HG02973 (cell line): ENCODE data around the gene MICAL1.

Source experiments
- ATAC-seq: cut with Tn5 transposase; IDR thresholded peaks from one replicate; pipeline ENCODE4 v1.9.1; 2021; ENCODE audit warnings: moderate library complexity; ENCODE audit not compliant: unreplicated experiment

MICAL1 gene

DNA sequence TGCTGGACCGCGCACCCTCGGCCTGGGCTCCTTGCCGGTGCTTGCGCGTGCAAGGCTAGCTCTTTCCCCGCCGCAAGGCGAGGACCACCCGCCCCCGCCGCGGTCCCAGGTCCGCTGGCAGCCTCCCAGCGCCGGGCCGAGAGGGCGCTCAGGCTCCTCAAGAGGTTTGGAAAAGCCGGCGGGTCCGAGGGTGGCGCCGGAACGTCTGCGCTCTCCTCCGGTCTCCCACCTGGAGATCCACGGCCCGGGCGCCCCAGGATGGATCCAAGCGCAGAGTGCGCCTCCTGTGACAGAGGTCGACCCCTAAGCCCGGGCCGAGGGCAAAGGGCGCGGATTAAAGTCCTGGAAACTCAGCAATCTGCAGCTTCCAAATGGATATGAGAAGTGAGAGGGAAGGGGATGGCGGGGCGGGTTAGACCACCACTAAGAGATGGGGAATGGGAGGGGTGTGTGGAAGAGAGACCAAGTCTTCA, 575 bp upstream of the MICAL1 start:
- ATAC-seq = peak; percentile 3

DNA sequence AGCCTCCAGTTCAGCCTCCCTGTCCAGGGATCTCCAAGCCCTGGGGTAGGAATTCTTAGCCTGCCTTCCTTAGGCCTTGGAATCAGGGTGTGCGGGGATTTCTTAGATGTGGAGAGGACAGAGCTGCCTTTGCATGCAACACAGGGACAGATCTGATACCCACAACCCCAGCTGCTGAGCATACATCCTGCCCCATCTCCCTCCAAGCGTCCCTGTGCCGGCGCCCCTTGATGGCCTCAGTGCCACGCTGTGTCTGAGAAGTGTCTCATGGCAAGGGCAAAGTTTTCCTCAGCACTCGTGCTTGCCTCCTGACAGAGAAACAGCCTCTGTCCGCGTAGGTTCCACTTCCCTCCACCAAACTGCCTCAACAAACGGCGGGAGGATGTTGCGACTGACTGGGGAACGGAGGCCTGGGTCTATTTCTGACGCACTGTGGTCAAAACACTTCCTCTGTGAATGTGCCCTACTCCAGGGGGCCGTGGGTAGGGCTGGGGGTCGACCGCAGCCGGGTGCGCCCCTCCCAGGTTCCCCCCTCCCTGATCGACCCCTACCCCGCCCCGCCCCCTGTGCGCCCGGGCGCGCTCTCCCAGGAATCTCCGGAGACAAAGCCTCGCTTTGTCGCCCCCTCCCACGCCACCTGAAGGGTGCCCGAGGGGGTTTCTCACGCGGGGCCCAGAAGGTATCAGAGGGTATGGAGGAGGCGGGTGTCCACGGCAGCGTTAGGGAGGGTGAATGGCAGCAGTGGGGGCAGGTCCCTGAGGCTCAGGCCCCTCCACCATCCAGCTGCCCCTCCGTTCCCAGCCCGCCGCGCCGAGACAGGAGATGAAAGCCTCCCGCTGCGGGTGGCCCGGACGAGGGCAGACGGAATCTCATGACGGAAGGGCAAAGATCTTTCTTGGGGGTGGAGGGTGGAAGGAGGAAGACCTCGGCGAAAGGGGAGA, 806 bp downstream of the MICAL1 start:
- ATAC-seq = peak; percentile 24

DNA sequence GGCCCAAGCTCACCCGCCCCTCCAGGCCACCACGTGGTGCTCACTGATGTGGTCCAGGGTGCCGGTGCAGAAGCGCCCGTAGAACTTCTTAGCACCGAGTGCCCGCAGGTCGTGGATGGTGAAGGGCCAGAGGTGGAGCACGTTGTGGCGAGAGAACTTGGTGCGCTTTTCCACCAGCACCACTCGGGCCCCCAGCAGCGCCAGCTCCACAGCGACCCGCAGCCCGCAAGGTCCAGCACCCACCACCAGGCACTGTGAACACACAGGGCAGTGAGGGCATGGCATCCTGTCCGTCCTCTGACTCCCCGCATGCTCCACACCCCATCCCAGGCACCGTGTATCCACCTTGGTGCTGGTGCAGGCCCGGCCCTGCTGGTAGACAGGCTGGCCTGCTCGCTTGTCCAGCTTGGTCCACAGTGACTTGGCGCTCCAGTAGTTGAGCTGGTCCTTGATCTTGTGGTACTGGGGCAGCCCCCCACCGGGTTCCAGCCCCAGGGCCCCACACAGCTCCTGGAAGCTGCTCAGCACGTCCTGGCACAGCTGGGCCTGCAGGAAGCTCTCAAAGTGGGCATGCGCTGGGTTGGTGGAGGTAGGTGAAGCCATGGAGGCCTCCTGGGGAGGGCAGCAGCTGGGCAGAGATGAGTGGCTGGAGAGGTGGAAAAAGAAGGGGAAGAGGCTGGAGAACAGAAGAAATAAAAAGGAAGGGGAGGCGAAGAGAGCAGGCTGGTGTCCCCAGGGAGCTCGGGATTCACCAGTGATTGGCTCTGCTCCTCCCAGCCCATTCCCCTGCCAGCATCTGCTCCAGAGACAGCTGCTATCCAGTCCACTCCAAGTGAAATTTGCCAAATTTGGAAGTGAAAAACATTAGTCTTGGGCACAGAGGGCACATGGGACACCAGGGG, 1.7 kb downstream of the MICAL1 start:
- no peak for ATAC-seq

GRCh38 chr6:109453156-109453555, 2.4 kb downstream of the MICAL1 start:
- ATAC-seq = no peak

GRCh38 chr6:109452181-109452580, 3.4 kb downstream of the MICAL1 start:
- no peak for ATAC-seq

GRCh38 chr6:109451376-109451775, 4.2 kb downstream of the MICAL1 start:
- no peak for ATAC-seq

DNA sequence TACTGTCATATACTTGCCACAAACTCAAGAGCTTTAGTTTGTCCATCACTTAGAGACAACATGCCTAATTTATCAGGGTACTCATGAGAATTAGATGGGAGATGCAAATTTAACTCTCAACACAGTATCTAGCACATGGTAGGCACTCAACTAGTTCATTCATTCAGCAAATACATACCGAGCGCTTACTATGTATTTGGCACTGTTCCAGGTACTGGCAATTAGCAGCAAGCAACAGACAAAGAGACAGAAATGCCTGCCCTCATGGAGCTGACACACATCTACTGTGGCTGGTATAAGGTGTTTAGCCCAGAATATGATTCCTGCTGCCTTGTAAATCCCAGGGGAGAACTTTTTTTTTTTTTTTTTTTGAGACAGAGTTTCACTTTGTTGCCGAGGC, 4.8 kb downstream of the MICAL1 start:
- no peak for ATAC-seq

DNA sequence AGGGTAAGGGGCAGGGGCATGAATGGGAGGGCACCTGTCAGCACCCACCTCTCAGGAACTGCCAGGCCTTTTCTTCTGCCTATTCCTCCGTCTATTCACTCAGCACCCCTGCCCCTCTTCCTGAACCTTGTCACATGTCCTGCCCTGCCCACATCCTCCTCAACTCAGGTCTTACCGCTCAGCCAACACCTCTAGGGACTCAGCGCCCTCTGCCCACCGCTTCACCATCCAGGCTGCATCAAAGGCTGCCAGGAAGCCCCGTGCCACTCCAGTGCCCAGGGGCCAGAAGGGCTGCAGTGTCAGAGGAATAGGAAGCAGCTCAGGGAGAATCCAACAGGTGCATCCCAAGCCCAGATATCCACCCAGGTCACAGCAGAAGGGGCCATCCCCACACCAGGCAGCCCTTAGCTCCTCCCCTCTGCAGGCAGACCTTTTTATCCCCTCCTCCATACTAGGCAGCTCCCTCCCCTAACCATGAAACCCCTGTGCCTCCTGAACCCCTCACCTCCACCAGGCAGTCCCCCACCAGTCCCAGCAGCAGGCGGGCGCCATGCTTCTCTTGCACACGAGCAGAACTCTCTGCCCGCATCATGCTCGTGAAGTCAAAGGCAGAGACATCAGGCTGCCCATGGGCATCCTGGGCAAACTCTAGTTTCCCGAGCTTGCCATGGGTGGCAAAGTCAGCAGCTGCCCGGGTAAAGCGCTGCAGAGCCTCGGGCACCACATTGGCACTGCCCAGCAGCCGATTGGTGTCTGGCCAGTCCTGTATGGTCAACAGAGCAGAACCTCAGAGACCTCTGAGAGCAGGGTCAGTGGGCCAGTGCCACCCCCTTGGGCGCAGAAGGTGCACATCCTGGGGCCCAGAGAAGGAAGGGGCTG, 5.5 kb downstream of the MICAL1 start:
- ATAC-seq = no peak

DNA sequence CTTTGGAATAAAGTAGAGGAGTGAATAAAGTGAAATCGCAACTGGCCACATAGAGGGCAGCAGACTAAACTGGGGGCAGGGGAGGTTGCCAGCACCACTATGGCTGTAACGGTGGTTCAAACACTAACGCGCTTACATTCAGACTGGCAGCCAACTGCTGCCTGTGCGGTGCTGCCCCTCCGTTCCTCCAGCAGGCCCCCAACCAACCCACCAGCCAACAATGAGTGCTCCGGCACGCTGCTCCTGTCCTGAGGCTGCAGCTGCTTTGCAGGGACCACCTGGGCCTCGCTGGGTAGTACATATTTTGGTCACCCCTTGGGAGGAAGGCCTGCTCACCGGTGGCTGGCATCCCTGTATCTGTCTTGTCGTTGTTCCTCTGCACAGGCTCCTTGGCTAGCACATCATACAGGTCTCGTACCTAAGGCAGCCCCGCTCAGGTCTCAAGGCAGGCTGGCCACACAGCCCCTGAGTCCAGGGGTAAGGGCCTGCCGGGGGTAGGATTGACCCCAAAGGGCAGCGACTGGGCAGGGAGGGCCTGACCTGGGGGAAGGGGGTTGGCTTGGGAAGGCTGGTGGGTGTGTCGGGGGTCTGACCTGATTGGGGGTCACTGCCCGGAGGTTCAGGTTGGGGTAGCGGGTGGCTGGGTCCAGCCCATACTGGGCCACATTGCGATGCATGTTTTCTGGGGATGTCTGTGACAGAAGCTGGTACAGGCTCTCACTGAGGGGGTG, 6.3 kb downstream of the MICAL1 start:
- ATAC-seq = no peak

DNA sequence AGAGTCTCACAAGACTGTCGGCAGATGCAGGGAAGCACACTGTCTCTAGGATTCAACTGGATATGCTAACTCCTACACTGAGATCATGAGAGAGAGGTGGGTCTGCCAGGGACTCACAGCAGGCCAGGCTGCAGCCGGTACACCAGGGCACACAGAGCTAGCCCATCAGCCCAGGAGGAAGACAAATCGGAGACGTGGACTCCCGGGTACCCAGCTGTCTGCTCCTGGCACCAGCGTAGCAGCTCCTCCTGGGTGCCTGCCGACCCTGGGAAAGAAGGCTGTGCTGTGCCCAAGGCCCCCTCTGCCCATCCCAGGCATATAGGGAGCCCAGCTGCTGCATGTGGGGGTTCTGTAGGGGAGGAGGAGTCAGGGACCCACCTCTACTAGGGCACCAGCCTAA, 7.0 kb downstream of the MICAL1 start:
- ATAC-seq = no peak

DNA sequence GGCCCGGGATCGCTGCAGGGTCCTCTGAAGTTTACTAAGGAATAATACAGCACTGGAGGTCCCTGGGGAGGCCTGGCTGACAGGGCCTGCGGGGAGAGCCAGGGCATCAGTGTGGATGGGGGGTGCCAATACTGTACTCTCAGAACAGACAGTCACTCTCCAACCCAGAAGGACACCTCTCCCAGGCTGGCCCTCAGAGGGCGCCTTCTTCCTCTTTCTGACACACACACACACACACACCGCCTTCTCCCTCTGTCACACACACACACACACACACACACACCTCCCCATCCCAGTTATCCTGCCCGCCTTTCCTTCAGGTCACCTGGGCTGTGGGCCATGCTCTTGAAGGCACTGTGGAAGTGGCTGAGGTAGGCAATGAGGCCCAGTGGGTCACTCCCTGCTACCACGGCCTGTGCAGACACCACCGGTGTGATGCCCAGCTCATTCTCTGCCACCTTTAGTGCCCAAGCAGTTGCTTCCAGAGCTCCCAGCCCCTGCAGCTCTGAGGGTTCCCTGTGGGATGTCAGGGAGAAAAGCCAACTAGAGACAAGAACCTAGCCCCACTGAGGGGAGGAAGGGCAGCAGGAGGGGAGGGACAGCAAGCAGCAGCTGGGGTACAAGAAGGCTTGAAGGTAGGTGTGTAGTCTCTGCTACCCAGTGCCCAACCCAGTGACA, 7.6 kb downstream of the MICAL1 start:
- no peak for ATAC-seq

DNA sequence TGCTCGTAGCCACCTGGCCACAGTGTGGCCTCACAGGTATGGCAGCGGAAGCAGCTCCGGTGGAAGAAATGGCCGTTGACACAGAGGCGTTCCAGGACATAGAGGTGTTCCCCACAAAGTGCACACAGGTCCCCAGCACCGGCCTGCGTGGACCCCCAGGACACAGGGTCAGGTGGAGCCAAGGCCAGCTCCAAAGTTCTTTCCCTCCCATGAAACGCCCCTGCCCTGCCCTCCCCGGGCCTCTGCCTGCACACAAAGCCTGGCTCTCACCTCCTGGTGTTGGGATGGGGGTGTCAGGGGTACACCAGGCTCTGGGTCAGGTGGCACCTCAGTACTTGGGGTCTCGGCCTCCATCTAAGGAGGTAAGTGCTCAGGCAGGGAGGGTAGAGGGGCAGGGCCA, 8.5 kb downstream of the MICAL1 start:
- ATAC-seq = no peak

DNA sequence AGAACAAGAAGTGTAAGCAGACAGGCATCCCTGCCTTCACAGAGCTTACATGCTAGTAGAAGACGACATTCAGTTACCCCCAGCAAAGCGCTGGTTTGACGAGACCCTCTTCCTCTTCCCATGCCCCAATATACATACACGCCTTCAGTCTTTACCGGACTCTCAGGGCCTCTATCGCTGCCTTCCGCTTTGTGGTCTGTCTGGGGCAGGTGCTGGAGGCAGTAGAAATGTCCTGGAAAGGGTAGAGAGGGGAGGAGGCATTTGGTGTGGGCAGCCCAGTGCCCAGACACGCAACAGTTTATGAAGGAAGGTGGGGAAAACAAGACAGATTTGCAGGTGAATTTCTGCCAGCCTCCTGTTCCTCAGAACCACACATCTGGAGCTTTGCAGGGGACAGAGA, 9.0 kb downstream of the MICAL1 start:
- no peak for ATAC-seq

DNA sequence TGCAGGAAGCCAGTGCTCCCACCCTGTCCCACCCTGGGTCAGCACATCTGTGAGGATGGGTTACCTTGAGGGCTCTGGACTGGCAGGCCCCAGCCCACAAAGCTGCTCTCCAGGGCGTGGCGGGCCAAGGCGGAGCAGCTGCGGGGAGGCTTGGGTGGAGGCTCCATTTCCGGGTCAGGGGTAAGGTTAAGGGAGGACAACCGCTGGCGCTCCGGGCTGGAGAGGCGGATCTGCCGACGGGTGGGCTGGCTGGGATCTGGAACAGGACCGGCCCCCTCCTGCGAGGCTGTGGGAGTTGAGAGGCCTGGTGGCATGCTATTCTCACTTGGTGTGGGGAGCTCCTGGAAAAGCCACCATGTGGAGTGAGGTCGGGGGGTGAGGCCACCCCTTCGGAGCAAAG, 9.5 kb downstream of the MICAL1 start:
- no peak for ATAC-seq

- no peak for ATAC-seq
Measured at GRCh38 chr6:109445382-109445781, 10.2 kb downstream of the MICAL1 start.

- no peak for ATAC-seq
Measured at GRCh38 chr6:109443425-109443950, 12.1 kb downstream of the MICAL1 start.

- ATAC-seq = no peak
Measured at GRCh38 chr6:109442393-109442924, 13.1 kb downstream of the MICAL1 start.

DNA sequence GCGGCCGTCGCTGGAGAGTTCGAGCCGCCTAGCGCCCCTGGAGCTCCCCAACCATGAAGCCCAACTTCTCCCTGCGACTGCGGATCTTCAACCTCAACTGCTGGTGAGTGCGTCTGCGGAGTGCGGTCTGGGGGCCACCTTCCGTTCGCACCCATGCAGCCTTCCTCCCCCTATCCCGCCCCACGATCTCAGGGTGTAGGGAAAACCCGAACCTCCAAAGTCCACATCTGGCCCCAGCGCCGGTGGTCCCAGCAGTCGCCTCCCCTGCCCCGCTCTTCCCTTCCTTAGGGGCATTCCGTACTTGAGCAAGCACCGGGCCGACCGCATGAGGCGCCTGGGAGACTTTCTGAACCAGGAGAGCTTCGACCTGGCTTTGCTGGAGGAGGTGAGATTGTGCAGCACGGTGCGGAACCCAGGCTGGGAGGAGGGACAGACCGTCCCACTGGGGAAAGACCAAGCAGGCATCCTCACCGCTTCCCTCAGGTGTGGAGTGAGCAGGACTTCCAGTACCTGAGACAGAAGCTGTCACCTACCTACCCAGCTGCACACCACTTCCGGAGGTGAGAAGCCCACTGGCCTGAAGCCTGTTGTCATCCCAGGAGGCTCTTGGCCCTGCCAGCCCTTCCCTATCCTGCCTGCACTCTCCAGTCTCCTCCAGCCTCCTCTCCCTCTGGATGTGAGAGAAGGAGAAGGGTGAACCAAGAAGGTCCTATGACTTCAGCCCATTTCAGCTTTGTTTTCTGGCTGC, 14.3 kb downstream of the MICAL1 start:
- no peak for ATAC-seq
